Lower leg skin (tissue), 4 donors: ENCODE data around the gene AP5S1. TPM values are rescaled to one million over a fixed set of nuclear protein-coding genes. Genes with fewer than 3 reads are reported as not detected.

Experiments
- DNase-seq, 2 donors: peaks; one replicate each; pipeline ENCODE4 v3.0.0-alpha.2; 2019; ENCODE audit warnings: low spot score in 2 of 2
- H3K4me3 ChIP-seq: fragments of 200-600 bp; sonication (generic); 2 replicates; pipeline ENCODE4 v1.5.1; 2017; ENCODE audit warnings: mild to moderate bottlenecking, low read depth; ENCODE audit not compliant: poor library complexity, severe bottlenecking
- CTCF ChIP-seq, 3 donors: fragments of 450-650 bp; IDR thresholded peaks; one replicate each; pipeline ENCODE4 v1.5.1; 2016; ENCODE audit warnings: antibody characterized with exemption in 3 of 3, mild to moderate bottlenecking in 3 of 3, moderate library complexity in 2 of 3
- POLR2A ChIP-seq, 2 donors: fragments of 450-650 bp; IDR thresholded peaks; one replicate each; pipeline ENCODE4 v1.6.1; 2016 to 2017; ENCODE audit warnings: antibody characterized with exemption in 2 of 2, mild to moderate bottlenecking in 1 of 2, moderate library complexity in 1 of 2
- WGBS, 2 donors: methylation state at CpG; one replicate each; pipeline ENCODE4 v1.1.5; 2018; 5-methylcytosine and 5-hydroxymethylcytosine counted together
- intact Hi-C: fragments of 100-400 bp; cut with DNase I; formaldehyde crosslinking; loops from one replicate; pipeline ENCODE4 v1.15.0; 2023; ENCODE audit warnings: low total_unique reads
- total RNA-seq, 4 donors: library from RNA; depleted of rRNA; stranded (reverse); fragments of >200 nt; gene quantifications; one replicate each; pipeline ENCODE4 v1.1.0, GENCODE V29; 2016

The AP5S1 gene
- total RNA-seq, 4 donors from 2014 or later: 7.7 to 16.8 (median 10.5) TPM

- no peak overlapping the region for H3K4me3 ChIP-seq
- WGBS, 2 donors: 58 to 59% methylated on average over 12 to 17 of the region's 17 CpGs
- no peak for TF ChIP-seq CTCF (IDR thresholded peaks at IDR 0.05)
- TF ChIP-seq POLR2A (IDR thresholded peaks at IDR 0.05): no peak
- intact Hi-C loops: no loop called here
- DNase-seq: no peak
These were observed 36.0 kb upstream of the AP5S1 start for GRCh38 chr20:3784216-3784853.

- TF ChIP-seq POLR2A (IDR thresholded peaks at IDR 0.05) (no peak), CTCF (IDR thresholded peaks at IDR 0.05) (no peak)
- 66 to 67% methylated on average over 6 of the region's 6 CpGs for WGBS, 2 donors
- intact Hi-C loops: no loop called here
- peak overlapping the region; percentile 44 for H3K4me3 ChIP-seq
- no peak for DNase-seq
These were observed 35.5 kb upstream of the AP5S1 start for GRCh38 chr20:3784863-3785239.

- WGBS, 2 donors: 29 to 35% methylated on average over 22 to 27 of the region's 79 CpGs
- peak overlapping the region; percentile 44 for H3K4me3 ChIP-seq
- peak in 1 of 2 donors; percentile 86 for DNase-seq
- no peak for TF ChIP-seq CTCF (IDR thresholded peaks at IDR 0.05)
- no peak for TF ChIP-seq POLR2A (IDR thresholded peaks at IDR 0.05)
- intact Hi-C loops: loop anchor here (2.0 kb wide), 1 partner anchor 35 kb away; the partner anchor contains the start of gene AP5S1
These were observed 34.9 kb upstream of the AP5S1 start for GRCh38 chr20:3785240-3786125.

GRCh38 chr20:3786126-3786484 is 34.2 kb upstream of the AP5S1 start:
- 0% methylated on average over 2 of the region's 35 CpGs; no CpG with 5 or more reads in 1 of the 2 donors for WGBS, 2 donors
- DNase-seq: peak in 1 of 2 donors; percentile 91
- intact Hi-C loops: loop anchor here (2.0 kb wide), 1 partner anchor 35 kb away; the partner anchor contains the start of gene AP5S1
- peak overlapping the region; percentile 44 for H3K4me3 ChIP-seq
- TF ChIP-seq CTCF (IDR thresholded peaks at IDR 0.05) (no peak), POLR2A (IDR thresholded peaks at IDR 0.05) (no peak)

GRCh38 chr20:3786665-3787323 is 33.6 kb upstream of the AP5S1 start, which contains the start of gene CENPB:
TSS of gene CENPB (minus strand) at chr20:3786740. CDS start at chr20:3786483, 257 bp downstream.
- intact Hi-C loops: loop anchor here (2.0 kb wide), 1 partner anchor 34 kb away; the partner anchor contains the start of gene AP5S1
- WGBS, 2 donors: 2 to 3% methylated on average over 41 to 43 of the region's 70 CpGs
- H3K4me3 ChIP-seq: peak within 1 kb of the TSS; percentile 44
- DNase-seq: peak; percentile 82 to 98
- TF ChIP-seq CTCF (IDR thresholded peaks at IDR 0.05) (no peak), POLR2A (IDR thresholded peaks at IDR 0.05) (no peak)
